Naive thymus-derived CD4-positive, alpha-beta T cell (primary cell): ENCODE data around the gene OOSP1. TPM values are rescaled to one million over a fixed set of nuclear protein-coding genes. Genes with fewer than 3 reads are reported as not detected.

Experiments used
- ATAC-seq: fragments of 150-1000 bp; cut with Tn5 transposase; 2 replicates; pipeline ENCODE4 v1.10.0; 2021; ENCODE audit warnings: mild to moderate bottlenecking, moderate library complexity
- CTCF ChIA-PET: fragments of 350-600 bp; sonication (Branson Sonifier 250); formaldehyde crosslinking; loops from one replicate; lab custom pipeline; 2021; ENCODE audit warnings: antibody characterized with exemption; lab: Charles Lee
- POLR2A ChIA-PET: fragments of 350-600 bp; sonication (Branson Sonifier 250); formaldehyde crosslinking; loops from one replicate; lab custom pipeline; 2021; ENCODE audit warnings: antibody characterized with exemption, inconsistent platforms; lab: Charles Lee
- DNase-seq, 9 donors: peaks; one replicate each; pipeline versions ENCODE4 v3.0.0 to v3.0.0-alpha.2; 2020 to 2022; ENCODE audit warnings: mixed read lengths in 1 of 9
- H3K27ac ChIP-seq: one replicate; pipeline ENCODE4 v1.7.0; 2013; ENCODE audit warnings: mild to moderate bottlenecking, low read depth, low read length, moderate library complexity
- H3K27me3 ChIP-seq, 2 donors: one replicate each; pipeline ENCODE4 v1.7.0; 2013; ENCODE audit warnings: low read length in 2 of 2, mild to moderate bottlenecking in 2 of 2, moderate library complexity in 2 of 2; ENCODE audit not compliant: control insufficient read depth in 2 of 2, insufficient read depth in 2 of 2
- H3K36me3 ChIP-seq, 3 experiments: 1 replicate in 2 of 3; 2 replicates in 1 of 3; pipeline ENCODE4 v1.7.0; 2013; ENCODE audit warnings: low read length in 3 of 3, mild to moderate bottlenecking in 3 of 3, moderate library complexity in 1 of 3; ENCODE audit not compliant: insufficient read depth in 3 of 3, control insufficient read depth in 2 of 3
- H3K4me1 ChIP-seq, 2 donors: one replicate each; pipeline ENCODE4 v1.7.0; 2013; ENCODE audit warnings: low read length in 2 of 2, mild to moderate bottlenecking in 2 of 2, moderate library complexity in 1 of 2; ENCODE audit not compliant: control insufficient read depth in 2 of 2, insufficient read depth in 2 of 2
- H3K4me3 ChIP-seq: 2 replicates; pipeline ENCODE4 v1.7.0; 2013; ENCODE audit warnings: mild to moderate bottlenecking, low read length
- H3K9me3 ChIP-seq, 3 experiments: 1 replicate in 2 of 3; 2 replicates in 1 of 3; pipeline ENCODE4 v1.7.0; 2013; ENCODE audit warnings: low read length in 3 of 3; ENCODE audit not compliant: control insufficient read depth in 2 of 3
- H3K27ac Mint-ChIP-seq, 9 donors: one replicate each; pipeline ENCODE4 v1.8.0; 2020 to 2022; ENCODE audit warnings: mixed read lengths in 9 of 9, mild to moderate bottlenecking in 8 of 9, moderate library complexity in 5 of 9, inconsistent platforms in 2 of 9
- H3K27me3 Mint-ChIP-seq, 5 donors: one replicate each; pipeline ENCODE4 v1.8.0; 2021 to 2022; ENCODE audit warnings: mixed read lengths in 5 of 5, mild to moderate bottlenecking in 1 of 5
- H3K36me3 Mint-ChIP-seq, 5 donors: one replicate each; pipeline ENCODE4 v1.8.0; 2020 to 2022; ENCODE audit warnings: mixed read lengths in 5 of 5, mild to moderate bottlenecking in 3 of 5, inconsistent platforms in 1 of 5
- H3K4me1 Mint-ChIP-seq, 7 donors: one replicate each; pipeline ENCODE4 v1.8.0; 2020 to 2022; ENCODE audit warnings: mixed read lengths in 7 of 7, mild to moderate bottlenecking in 3 of 7, inconsistent platforms in 1 of 7
- H3K4me3 Mint-ChIP-seq, 10 donors: one replicate each; pipeline ENCODE4 v1.8.0; 2020 to 2022; ENCODE audit warnings: mild to moderate bottlenecking in 10 of 10, mixed read lengths in 10 of 10, moderate library complexity in 6 of 10, inconsistent platforms in 2 of 10
- H3K9me3 Mint-ChIP-seq, 11 donors: one replicate each; pipeline ENCODE4 v1.8.0; 2020 to 2022; ENCODE audit warnings: mixed read lengths in 11 of 11, mild to moderate bottlenecking in 4 of 11, inconsistent platforms in 1 of 11, moderate library complexity in 1 of 11
- intact Hi-C, 2 donors: fragments of 100-400 bp; cut with micrococcal nuclease; formaldehyde crosslinking; loops; one replicate each; pipeline ENCODE4 v1.15.1; 2023
- polyA plus RNA-seq, 2 donors: library from polyadenylated mRNA; unstranded; fragments of 300-500 nt; fragmentation: Illumina TruSeq; gene quantifications; one replicate each; pipeline ENCODE4 v1.2.3, GENCODE V29; 2021
- total RNA-seq, 6 experiments: library from RNA in 5 of 6; stranded (reverse) in 5 of 6; gene quantifications; 1 replicate in 5 of 6; 2 replicates in 1 of 6; pipeline ENCODE4 v1.2.3 and lab custom pipeline; 2021 to 2026

OOSP1 gene
- total and polyA plus RNA-seq, 7 experiments from 2014 or later = not detected

- peaks cover 2 to 22% (median 10%) of the 10 kb centered on the region in 5 donors for H3K27me3 Mint-ChIP-seq
- no peaks in the 10 kb centered on the region for H3K4me1 ChIP-seq
- H3K27ac Mint-ChIP-seq = no peak overlapping the region
- peaks cover 0 to under 1% of the 10 kb centered on the region in 2 donors for H3K27me3 ChIP-seq
- no peak overlapping the region for H3K4me3 ChIP-seq
- intact Hi-C loops = no loop called here
- CTCF ChIA-PET = no interaction called here
- POLR2A ChIA-PET = no interaction called here
- no peak overlapping the region for H3K27ac ChIP-seq
- no peaks in the 10 kb centered on the region for H3K36me3 ChIP-seq
- no peak for ATAC-seq
- no peak overlapping the region for H3K4me3 Mint-ChIP-seq
- no peaks in the 10 kb centered on the region for H3K4me1 Mint-ChIP-seq
- H3K36me3 Mint-ChIP-seq = no peaks in the 10 kb centered on the region
- DNase-seq = no peak
- peaks cover 0 to 4% (median 0%) of the 10 kb centered on the region in 11 donors for H3K9me3 Mint-ChIP-seq
- H3K9me3 ChIP-seq = no peaks in the 10 kb centered on the region
These were observed 67.1 kb downstream of the OOSP1 start for GRCh38 chr11:60005360-60005759.

Other genes with a start within 250 kb of the OOSP1 start
- not detected for gene OR10V1, start 224.6 kb upstream of the OOSP1 start, total RNA-seq
- not detected for gene OR10V1, start 224.6 kb upstream of the OOSP1 start, polyA plus RNA-seq
- gene STX3, start 183.1 kb upstream of the OOSP1 start, total RNA-seq = 10 to 100 TPM in 4 of 5 experiments, 1 to 10 TPM in 1; 9.0 to 67.4 (median 15.1) TPM
- 1 to 10 TPM; 3.5 to 4.2 TPM for gene STX3, start 183.1 kb upstream of the OOSP1 start, polyA plus RNA-seq
- gene MRPL16, start 127.7 kb upstream of the OOSP1 start, total RNA-seq = 10 to 100 TPM; 25.1 to 65.6 (median 35.2) TPM
- 100 to 1,000 TPM in 1 of 2 donors, 10 to 100 TPM in 1; 79.5 to 108 TPM for gene MRPL16, start 127.7 kb upstream of the OOSP1 start, polyA plus RNA-seq
- gene CBLIF, start 92.9 kb upstream of the OOSP1 start, total RNA-seq = not detected
- not detected for gene CBLIF, start 92.9 kb upstream of the OOSP1 start, polyA plus RNA-seq
- gene TCN1, start 71.9 kb upstream of the OOSP1 start, total RNA-seq = 1 to 10 TPM in 2 of 5 experiments, not detected in 3; 3.4 to 3.8 TPM
- gene TCN1, start 71.9 kb upstream of the OOSP1 start, polyA plus RNA-seq = not detected
- not detected for gene OOSP3, start 59.6 kb upstream of the OOSP1 start, total RNA-seq
- gene OOSP3, start 59.6 kb upstream of the OOSP1 start, polyA plus RNA-seq = not detected
- not detected for gene OOSP4A, start 25.6 kb downstream of the OOSP1 start, total RNA-seq
- gene OOSP4A, start 25.6 kb downstream of the OOSP1 start, polyA plus RNA-seq = not detected
- gene OOSP4B, start 78.7 kb downstream of the OOSP1 start, total RNA-seq = not detected
- not detected for gene OOSP4B, start 78.7 kb downstream of the OOSP1 start, polyA plus RNA-seq
- gene OOSP2, start 102.0 kb downstream of the OOSP1 start, total RNA-seq = not detected
- not detected for gene OOSP2, start 102.0 kb downstream of the OOSP1 start, polyA plus RNA-seq
- 1 to 10 TPM in 2 of 5 experiments, not detected in 3; 4.2 to 9.9 TPM for gene MS4A3, start 118.2 kb downstream of the OOSP1 start, total RNA-seq
- gene MS4A3, start 118.2 kb downstream of the OOSP1 start, polyA plus RNA-seq = not detected
- gene MS4A2, start 150.2 kb downstream of the OOSP1 start, total RNA-seq = 1 to 10 TPM in 2 of 5 experiments, not detected in 3; 2.3 to 7.6 TPM
- gene MS4A2, start 150.2 kb downstream of the OOSP1 start, polyA plus RNA-seq = not detected
- gene MS4A6A, start 244.7 kb downstream of the OOSP1 start, total RNA-seq = 100 to 1,000 TPM in 1 of 5 experiments, 10 to 100 TPM in 1, 1 to 10 TPM in 2, not detected in 1; 6.5 to 151 (median 11.5) TPM
- under 1 TPM; 0.28 to 0.82 TPM for gene MS4A6A, start 244.7 kb downstream of the OOSP1 start, polyA plus RNA-seq